ENCODE results near the gene MOK.

DNA sequence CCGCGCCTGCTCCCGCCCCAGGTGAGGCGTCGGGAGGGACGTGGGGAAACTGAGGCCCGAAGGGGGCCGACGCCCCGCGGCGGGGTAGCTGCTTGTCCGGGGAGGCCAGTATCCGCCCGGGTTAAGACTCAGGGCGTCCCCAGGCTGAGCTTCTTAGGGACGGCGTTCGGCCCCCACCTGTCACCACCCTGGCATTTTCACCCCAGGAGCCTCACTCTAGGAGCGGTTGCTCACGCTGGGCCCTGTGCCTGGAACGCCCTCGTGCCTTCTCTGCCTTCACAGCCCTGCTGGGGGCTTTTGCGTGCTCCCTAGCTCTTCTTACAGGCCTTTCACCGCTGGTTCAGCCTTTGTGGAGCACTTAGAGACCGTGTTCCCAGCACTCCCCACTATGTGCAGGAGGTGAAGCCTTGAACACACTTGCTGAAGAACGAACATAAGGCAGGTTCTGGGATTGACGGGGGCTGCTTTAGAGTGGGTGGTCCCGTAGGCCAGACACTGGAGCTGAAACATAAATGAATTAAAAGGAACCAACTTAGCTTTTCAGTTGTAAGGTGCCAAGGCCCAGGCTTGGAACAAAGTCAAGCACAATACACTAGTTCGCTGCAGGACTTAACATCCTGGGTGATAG lies 15.2 kb upstream of the MOK start:
- TF ChIP-seq, protein P1, sequence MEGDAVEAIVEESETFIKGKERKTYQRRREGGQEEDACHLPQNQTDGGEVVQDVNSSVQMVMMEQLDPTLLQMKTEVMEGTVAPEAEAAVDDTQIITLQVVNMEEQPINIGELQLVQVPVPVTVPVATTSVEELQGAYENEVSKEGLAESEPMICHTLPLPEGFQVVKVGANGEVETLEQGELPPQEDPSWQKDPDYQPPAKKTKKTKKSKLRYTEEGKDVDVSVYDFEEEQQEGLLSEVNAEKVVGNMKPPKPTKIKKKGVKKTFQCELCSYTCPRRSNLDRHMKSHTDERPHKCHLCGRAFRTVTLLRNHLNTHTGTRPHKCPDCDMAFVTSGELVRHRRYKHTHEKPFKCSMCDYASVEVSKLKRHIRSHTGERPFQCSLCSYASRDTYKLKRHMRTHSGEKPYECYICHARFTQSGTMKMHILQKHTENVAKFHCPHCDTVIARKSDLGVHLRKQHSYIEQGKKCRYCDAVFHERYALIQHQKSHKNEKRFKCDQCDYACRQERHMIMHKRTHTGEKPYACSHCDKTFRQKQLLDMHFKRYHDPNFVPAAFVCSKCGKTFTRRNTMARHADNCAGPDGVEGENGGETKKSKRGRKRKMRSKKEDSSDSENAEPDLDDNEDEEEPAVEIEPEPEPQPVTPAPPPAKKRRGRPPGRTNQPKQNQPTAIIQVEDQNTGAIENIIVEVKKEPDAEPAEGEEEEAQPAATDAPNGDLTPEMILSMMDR (IDR thresholded peaks at IDR 0.05; ENCODE audit: low read depth, low read length): no peak
- no peak for TF ChIP-seq MYC (IDR thresholded peaks at IDR 0.05; ENCODE audit: low read depth, low read length)

Data from NB4 (cell line).